HG02642 (cell line): ENCODE results near the gene SDHAF2.

Source experiments
- ATAC-seq: cut with Tn5 transposase; IDR thresholded peaks from one replicate; pipeline ENCODE4 v1.9.1; 2021; ENCODE audit warnings: mild to moderate bottlenecking; ENCODE audit not compliant: unreplicated experiment, poor library complexity

The SDHAF2 gene

GRCh38 chr11:61494381-61494961 lies 64.5 kb downstream of the SDHAF2 start:
- ATAC-seq, result no peak

GRCh38 chr11:61495801-61496601 lies 66.1 kb downstream of the SDHAF2 start:
- no peak for ATAC-seq
